ENCODE results near the gene PPHLN1.
"Not testable (repeated sequence)": the region's sequence is repeated elsewhere in the genome, so short reads cannot be mapped to it uniquely, and the experiment has no call there.

PPHLN1 gene

DNA sequence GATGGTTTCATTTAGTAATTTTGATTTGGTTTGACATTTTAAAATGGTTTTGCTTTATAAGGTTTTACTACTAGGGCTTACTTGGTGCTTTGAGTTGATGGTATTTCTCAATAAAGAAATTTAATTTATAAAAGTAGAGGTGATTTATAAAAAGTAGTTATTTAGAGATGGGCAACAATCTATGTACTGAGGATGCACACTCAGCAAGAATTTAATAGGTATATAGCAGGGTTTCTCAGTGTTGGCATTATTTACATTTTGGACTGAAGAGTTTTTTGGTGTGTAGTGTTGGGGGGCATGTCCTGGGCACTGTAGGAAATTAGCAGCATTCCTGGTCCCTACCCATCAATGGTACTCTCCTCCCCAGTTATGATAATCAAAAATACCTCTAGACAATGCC, 47.7 kb downstream of the PPHLN1 start:
- no peak for DNase-seq

DNA sequence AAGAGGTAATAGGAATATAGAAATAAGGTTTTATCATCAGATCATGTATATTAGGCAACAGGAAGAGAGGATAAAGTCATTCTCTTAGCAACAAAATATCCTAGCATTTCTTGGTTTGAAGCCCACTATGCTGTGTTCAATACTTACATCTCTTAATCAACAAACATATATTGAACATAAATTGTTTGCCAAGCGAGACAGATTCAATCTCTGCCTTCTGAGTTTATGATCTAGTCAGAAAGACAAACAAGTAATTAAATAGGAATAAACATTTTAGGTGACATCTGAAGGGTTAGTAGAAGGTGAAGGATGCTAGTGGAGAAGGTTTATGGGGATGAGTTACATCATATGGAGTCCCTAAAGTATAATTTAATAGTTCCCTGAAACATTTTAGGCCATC, 54.8 kb downstream of the PPHLN1 start:
- DNase-seq: no peak

DNA sequence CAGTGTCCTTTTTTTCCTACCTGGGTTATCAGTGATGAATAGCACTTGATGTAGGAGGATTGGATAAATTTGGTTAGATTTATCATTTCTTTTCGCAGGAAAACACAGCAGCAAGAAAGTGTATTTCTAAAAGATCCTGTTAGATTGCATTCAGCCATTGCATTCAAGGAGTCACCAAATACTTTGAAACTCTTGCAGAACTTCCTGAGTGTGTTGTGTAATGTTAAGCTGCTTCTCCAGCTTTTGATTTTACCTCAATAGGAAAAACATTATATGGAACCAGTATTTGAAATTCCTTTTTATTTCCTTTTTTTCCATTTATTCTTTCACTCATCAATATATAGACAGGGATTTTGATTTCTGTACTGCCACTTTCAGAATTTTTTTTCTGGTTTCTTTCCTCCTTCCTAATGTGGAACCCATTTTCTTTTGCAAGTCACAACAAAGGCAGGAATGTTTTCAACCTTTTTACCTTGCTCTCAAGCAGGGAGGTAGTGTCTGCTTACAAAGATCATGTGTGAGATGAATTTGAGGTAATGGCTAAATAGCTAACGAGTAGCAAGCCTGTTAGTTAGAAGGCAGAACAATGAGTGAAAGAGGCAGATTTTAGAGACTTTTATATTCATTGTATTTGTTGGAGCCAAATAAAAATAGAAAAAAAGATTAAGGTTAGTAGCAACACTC, 56.2 kb downstream of the PPHLN1 start:
- DNase-seq: no peak

GRCh38 chr12:42385326-42385841, 59.4 kb downstream of the PPHLN1 start:
- no peak for DNase-seq

- DNase-seq: no peak
Measured at GRCh38 chr12:42386308-42386707, 60.3 kb downstream of the PPHLN1 start.

GRCh38 chr12:42388086-42388485, 62.1 kb downstream of the PPHLN1 start:
- not testable (repeated sequence) for DNase-seq

GRCh38 chr12:42394429-42394828, 68.5 kb downstream of the PPHLN1 start:
- no peak for DNase-seq

GRCh38 chr12:42396473-42397259, 70.7 kb downstream of the PPHLN1 start:
- DNase-seq: no peak

DNA sequence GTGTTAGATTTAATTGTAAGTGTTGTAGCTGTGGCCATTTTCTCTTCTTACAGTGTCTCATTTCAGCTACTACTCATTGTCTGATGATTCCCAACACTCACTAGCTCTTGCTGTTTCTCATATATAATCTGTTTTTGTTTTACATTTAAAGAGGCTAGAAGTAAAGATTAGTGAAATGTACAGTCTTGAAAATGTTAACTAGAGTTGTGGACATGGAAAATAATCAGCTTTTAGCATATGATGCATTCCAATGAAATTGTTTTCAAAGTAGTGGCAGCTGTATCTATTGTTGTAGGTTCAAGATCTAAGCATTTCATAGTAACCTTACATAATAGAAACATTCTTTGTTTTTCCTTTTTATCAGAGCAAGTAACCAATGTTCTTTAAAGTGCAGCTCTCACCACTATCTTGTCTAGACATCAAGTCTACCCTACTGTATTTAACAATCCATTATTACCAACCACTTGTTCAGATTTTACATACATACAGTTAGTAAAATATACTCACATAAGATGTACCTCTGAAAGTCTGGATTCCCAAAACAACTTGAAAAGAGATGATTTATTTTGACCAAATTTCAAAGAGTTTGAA, 76.9 kb downstream of the PPHLN1 start:
- no peak for DNase-seq

DNA sequence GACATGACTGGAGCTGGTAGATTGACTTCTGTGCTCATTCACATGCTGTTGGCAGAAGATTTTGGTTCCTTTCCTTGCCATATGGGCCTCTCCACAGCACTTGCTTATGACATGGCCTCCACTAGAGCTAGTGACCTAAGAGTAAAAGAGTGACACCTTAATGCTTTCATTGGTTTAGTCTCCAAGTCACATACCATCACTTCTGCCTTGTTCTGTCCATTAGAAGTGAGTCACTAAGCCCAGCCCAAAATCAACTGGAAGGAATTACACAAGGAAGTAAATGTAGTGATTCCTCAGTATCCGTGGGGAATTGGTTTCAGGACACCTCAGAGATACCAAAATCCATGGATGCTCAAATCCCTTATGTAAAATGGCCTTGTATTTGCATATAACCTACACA, 81.3 kb downstream of the PPHLN1 start:
- DNase-seq: no peak

DNA sequence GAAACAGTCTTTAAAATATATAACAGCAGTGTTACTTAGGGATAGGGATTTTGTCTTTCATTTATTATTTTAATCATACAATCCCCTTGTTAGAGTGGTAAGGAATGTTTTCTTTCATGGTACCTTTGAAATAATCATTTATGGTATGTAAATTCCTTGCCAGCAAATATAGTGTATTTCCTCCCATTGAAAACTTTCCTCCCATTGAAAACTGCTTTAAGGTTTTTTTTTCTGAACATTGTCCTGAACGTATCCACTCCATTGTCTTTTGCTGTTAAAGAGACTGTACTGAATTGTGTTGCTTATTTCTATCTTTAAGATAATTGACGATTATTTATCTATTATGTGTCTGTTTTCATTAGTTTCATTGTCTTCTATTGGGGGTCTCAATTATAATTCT, 83.5 kb downstream of the PPHLN1 start:
- no peak for DNase-seq

DNA sequence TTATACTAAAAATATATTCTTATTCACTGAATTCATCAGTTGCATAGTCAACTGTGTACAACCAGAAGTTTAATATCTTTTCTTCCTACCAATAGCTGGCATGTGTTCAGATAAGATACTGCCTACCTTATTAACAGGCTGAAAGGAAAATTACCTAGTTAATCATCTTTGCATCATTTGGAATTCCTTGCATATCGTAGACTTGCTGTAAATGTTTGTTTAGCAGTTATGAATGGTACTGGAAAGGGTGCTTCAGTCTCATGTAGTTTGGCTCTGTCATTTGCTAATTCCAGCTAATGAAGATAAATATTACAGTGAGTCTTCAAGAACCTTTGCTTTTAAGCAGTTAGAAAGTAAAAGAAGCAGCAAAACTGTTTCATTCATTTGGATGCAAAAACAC, 84.4 kb downstream of the PPHLN1 start:
- no peak for DNase-seq

DNA sequence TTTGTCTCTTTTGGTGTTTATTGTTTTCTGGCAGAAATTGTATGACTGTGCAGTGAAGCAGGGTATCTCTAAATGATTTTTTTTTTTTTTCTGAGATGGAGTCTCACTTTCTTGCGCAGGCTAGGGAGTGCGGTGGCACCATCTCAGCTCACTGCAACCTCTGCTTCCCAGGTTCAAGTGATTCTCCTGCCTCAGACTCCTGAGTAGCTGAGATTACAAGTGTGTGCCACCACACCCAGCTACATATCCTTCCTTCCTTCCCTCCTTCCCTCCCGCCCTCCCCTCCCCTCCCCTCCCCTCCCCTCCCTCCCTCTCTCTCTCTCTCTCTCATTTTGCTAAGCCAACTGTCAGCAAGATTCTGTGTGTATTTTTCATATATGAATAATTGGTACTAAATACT, 94.4 kb downstream of the PPHLN1 start:
- no peak for DNase-seq

- no peak for DNase-seq
Measured at GRCh38 chr12:42421844-42422779, 96.1 kb downstream of the PPHLN1 start.

- no peak for DNase-seq
Measured at GRCh38 chr12:42422785-42423184, 96.8 kb downstream of the PPHLN1 start.

GRCh38 chr12:42426746-42427145, 100.8 kb downstream of the PPHLN1 start:
- DNase-seq: no peak

- DNase-seq: no peak
Measured at GRCh38 chr12:42428850-42429249, 102.9 kb downstream of the PPHLN1 start.

DNA sequence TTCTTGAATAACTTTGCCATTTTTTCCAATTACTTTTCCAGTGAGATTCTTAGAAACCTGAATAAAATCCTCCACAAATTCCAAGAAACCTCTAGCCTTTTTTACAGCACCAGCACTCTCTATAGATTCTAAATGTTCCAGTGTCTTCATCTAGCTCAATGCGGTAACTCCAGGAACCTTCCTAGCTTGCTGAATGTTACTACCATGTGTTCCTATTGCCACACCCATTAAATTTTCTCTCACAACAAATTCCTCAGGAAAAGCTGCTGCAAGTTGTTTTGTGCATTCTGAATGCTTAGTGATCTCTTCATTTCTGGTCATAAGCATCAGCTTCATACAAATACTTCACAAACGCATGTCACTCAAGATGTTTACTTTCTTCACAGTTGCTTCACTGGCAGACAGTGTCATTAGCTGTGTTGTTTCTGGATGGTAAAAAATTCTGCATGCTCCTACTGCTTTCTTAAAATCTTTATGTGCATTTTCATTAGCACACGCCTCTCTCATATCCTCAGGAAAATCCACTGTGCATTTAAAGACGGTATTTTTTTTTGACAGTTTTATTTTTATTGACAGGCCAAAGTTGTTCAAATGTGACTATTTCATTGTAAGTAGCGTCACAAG, 106.7 kb downstream of the PPHLN1 start:
- DNase-seq: no peak

- no peak for DNase-seq
Measured at GRCh38 chr12:42440608-42441007, 114.6 kb downstream of the PPHLN1 start.

GRCh38 chr12:42442311-42442759, 116.4 kb downstream of the PPHLN1 start:
- no peak for DNase-seq

DNA sequence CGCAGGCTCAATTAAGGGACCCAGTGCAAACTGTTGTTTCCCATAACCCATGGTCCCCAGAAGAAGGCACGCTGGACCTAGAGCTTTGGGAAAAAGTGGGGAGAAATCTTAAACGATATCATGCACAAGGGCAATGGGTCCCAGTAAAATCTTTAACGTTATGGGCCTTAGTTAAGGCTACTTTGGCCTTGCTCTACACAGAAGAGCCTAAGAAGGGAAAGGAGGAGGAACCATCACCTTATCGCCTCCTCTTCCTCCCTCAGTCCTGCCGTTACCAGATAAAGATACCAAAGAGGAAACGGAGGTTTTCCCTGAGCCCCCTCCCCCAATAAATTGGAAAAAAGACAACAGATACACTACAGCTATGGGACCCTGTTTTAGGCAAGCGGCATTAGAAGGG, 116.9 kb downstream of the PPHLN1 start:
- no peak for DNase-seq

All from CD4-positive, alpha-beta T cell treated with Interleukin-10 for 1 hour (primary cell).